Esophagus squamous epithelium (tissue), 4 donors: ENCODE results near the gene SLC24A3.

Source experiments
- POLR2A ChIP-seq, 4 donors: fragments of 450-650 bp; IDR thresholded peaks; one replicate each; pipeline ENCODE4 v1.6.1; 2017; ENCODE audit warnings: antibody characterized with exemption in 4 of 4, mild to moderate bottlenecking in 4 of 4, moderate library complexity in 3 of 4
- TF ChIP-seq, protein P1 (sequence below), 6 experiments: fragments of 450-650 bp in 4 of 6; fragments of 200-600 bp in 2 of 6; sonication (generic) in 2 of 6; IDR thresholded peaks; one replicate each; pipeline ENCODE4 v1.5.1; 2016 to 2019; ENCODE audit warnings: antibody characterized with exemption in 6 of 6, mild to moderate bottlenecking in 4 of 6, moderate library complexity in 4 of 6

DNA sequence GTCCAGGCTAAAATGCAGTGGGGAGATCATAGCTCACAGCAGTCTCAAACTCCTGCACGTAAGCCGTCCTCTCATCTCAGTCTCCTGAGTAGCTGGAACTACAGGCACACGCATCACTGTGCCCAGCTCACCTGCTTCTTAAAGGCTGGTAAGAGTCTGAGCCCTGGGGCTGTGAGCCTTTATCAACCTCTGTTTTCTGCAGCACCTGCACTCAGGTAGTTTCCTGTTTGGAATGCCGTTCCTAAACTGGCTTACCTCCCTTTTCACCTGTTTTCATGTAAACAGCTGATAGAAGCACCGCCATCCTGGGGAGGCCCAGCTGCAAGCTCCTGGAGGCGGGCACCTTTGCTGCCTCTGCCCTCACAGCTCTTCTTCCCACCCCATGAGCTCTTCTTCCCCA is 45.4 kb downstream of the SLC24A3 start:
- TF ChIP-seq, protein P1, sequence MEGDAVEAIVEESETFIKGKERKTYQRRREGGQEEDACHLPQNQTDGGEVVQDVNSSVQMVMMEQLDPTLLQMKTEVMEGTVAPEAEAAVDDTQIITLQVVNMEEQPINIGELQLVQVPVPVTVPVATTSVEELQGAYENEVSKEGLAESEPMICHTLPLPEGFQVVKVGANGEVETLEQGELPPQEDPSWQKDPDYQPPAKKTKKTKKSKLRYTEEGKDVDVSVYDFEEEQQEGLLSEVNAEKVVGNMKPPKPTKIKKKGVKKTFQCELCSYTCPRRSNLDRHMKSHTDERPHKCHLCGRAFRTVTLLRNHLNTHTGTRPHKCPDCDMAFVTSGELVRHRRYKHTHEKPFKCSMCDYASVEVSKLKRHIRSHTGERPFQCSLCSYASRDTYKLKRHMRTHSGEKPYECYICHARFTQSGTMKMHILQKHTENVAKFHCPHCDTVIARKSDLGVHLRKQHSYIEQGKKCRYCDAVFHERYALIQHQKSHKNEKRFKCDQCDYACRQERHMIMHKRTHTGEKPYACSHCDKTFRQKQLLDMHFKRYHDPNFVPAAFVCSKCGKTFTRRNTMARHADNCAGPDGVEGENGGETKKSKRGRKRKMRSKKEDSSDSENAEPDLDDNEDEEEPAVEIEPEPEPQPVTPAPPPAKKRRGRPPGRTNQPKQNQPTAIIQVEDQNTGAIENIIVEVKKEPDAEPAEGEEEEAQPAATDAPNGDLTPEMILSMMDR (IDR thresholded peaks at IDR 0.05), result no peak
- no peak for TF ChIP-seq POLR2A (IDR thresholded peaks at IDR 0.05)
